GM21526 (cell line): ENCODE measurements around the gene CILP.
"Not testable (repeated sequence)": the region's sequence is repeated elsewhere in the genome, so short reads cannot be mapped to it uniquely, and the experiment has no call there.

ENCODE experiments used
- ATAC-seq: cut with Tn5 transposase; IDR thresholded peaks from one replicate; pipeline ENCODE4 v1.9.1; 2021; ENCODE audit warnings: moderate library complexity; ENCODE audit not compliant: unreplicated experiment, low FRiP score

The CILP gene

DNA sequence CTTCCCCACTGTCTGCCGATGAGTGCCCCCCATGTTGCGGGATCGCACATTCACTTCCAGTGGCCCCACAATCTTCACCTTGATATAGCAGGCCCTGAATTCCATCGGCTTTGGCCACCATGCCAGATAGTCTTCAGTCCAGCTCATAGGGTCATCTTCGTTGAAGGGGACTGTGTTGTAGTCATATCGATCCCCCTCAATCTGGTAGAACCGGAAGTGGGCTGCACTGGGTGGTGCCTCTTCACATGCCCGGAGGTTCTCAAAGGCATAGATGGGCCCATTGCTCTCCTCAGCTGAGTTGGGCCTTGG is 14.0 kb downstream of the CILP start:
- ATAC-seq = no peak

DNA sequence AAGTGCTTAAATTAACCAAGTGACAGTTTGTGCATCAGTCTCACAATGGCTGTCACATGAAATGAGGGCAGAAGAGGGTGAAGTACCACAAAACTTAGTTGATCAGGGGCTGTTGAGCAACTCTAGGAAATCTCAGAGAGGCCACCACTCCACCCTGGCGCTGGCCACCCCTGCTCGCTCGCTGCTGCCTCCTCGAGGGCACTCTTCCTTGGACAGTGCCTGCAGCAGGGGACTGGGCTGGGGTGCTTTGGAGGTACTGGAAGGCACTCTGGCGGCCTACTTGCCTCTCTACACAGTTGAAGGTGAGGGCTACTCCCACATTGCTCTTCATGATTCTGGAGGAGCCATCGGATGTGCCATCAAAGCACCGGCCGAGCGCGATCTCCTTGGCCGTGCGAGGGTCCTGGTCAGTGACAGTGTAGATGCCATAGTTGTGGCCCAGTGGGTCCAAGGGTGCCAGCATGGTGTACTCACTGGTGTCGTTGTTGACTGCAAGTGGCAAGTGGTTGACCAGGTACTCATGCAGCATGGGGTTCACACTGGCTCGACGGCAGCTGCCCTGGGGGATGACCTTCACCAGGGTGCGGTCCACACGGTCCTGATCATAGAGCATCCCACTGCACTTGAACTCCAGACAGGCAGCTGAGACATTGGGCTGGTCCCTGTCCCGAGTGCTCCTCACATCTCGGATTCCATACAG is 14.5 kb downstream of the CILP start:
- no peak for ATAC-seq

DNA sequence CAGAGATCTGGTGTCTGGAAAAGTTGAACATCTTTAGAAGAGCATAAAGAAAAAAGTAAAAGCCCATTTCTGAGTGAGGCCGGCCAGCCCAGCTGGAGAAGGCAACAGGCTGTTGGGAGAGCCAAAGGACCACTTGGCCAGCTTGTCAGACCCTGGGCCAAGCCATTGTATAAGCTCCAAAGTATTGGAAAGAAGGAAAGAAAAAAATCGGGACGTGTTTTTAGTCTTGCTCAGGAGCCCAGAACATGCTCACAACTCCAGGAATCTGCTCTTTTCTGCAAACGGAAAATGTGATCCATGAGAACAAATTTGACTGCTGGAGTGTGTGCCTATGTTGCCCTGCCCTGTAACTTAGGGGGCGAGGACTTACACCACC is 15.7 kb downstream of the CILP start:
- no peak for ATAC-seq

DNA sequence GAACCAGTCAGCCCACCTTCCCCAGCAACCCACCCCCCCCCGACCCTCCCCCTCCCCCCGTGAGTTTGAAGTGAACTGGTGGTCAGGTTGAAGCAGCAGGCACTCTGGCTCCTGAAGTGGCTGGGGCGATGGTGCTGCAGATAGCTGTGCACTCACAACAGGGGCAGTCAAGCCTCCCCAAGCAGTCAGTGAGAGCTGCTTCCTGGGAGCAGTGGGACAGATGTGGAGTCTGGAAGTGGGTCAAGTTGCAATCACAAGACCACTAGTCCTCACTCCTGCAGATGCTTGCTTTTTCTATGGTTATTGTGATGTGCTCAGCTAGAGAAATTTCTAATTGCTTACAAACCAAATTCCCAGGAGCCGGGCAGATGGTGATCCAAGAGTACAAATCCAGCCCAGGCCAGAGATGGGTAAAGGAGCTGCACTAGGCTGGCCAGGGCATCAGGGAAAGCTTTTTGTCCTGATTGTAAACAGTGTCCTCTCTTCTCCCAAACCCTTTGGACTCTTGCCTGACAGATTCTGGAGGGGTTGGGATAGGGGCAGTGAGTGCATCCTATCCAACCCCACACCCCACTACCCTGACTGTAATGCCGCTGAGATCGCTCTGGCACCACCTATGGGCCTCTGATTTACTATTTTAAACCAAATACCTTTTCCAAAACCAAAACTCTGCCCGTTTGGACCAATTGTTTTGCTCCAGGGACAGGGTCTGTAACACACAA is 16.3 kb downstream of the CILP start:
- ATAC-seq = no peak

DNA sequence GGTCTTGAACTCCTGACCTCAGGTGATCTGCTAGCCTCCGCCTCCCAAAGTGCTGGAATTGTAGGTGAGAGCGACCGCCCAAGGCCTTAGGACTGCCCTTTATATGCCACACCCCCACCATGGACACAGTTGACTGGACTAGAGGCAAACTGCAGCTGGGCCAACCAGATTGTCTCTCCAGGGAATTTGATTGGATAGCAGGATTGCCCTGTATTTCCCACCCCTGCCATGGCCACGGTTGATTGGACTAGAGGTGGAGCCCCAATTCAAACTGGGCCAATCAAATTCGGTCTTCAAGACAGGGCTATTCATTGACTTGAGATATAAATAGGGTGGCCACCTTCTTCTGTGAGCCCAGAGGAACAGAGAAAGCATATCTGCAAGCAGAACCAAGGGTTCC is 19.3 kb downstream of the CILP start:
- ATAC-seq = no peak

DNA sequence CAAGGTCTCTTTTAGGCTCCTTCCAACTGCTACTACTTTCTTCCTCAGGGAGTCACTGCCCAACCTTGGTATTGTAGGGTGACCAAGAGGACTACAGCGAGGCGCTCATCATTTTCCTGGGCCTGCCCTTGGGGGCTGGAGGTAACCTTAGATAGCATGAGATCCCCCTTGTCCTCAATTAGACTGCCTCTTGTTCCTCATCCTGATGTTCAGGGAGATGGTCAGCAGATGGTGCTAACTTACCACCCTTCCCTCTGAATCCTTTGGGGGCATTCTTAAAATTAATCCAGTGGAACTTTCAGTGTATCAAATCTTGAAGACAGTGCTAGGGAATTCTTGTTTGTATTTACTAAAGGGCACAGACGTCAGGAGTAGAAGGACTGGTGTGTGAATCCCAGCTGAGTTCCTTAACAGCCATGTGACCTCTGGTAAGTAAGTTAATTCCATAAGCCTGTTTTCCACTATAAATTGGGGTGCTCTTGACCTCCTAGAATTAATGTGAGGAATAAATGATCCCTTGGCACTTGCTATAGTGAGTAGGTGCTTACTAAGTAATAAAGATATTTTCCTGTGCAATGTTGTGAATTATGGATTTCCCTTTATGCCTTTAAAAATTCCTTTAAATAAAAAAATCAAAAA is 22.1 kb downstream of the CILP start:
- ATAC-seq = no peak

DNA sequence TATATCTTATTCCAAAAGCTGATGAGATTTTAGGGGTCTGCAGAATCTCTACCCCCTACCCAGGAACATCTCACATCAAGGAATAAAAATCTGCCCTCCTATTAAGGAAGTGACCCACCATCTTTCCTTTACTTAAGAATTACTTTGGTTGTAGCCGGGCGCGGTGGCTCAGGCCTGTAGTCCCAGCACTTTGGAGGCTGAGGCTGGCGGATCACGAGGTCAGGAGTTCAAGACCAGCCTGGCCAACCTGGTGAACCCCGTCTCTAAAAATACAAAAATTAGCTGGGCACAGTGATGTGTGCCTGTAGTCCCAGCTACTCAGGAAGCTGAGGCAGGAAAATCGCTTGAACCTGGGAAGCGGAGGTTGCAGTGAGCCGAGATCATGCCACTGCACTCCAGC is 22.8 kb downstream of the CILP start:
- ATAC-seq = not testable (repeated sequence)

DNA sequence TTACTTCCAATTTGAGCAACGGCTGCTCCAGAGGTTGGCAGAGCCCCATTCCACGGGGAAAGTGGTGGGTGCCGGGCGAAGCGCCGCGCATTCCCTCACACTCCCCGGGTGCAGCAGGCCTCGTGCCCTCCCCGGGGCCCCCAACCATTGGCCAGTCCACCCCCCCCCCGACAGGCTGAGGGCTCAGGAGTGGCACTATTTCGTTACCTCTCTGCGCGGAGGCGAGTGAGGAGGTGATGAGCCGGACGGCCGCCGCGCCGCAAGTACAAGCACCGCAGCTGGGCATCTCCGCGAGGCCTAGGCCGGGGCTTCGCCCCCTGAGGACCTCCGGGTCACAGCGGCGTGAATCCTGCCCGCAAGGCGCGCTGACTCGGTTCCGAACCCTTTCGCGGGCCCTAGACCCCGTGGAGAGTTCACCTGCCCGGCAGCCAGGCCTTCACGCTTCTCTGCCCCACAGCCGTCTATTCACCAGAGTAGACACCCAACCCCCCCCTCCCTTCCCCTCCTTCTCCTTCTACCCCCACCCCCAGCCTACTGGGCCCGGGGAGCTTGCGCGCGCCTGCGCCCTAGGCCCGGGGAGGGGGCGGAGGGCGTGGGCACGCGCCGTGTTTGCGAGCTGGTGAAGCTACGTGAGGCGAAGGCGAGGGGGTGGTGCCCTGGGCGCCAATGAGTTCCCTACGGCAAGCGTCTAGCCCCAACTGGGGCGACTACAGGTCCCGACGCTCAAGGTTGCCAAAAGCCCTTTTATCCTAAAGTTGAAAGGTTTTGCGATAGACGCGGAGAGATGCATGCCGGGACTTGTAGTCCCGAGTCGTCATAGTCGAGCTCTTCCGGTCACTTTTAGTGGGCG is 26.2 kb downstream of the CILP start, which contains the start of gene CLPX:
TSS of gene CLPX (minus strand) at position 475 of the 850 bp plus-strand sequence. CDS start at position 286, 189 bp downstream.
- peak; percentile 72 for ATAC-seq

DNA sequence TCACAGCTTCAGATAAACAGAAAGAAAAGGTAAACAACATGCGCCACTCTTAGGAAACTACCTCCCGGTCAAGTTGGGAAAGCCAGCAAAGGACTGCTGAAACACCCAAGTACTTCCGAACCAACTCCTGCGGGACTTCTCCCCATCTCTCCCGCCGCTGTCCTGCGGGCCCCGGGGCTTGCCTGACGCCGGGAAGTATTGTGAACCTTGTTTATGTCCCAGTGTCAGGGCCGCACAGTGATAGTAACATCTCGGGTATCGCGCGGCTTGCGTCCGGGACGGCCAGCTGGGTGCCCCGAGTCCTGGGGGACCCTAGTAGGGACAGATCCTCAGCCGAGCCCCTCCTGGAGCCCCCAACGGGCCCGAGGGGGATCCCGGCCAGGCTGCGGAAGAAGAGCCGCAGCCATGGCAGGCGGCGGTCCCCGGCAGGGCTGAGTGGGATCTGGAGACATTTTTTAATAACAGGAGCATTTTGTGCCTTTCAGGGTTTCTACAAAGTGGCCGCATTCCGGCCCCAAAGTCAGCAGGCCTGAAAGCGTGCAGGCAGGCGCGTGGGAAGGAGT is 26.9 kb downstream of the CILP start:
- peak; percentile 24 for ATAC-seq

DNA sequence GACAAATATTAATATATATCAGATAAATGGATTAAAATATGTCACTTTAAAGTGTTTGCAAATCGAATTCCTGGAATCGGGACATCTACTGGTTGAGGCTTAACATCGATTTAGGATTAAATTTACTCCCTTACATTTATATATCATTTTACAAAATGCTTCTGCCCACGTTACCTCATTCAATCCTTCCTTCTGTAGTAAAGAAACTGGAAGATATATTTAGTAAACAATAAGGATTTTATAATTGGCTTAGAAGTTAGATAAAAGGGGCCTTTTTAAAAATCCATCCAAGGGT is 27.5 kb downstream of the CILP start:
- ATAC-seq = no peak

DNA sequence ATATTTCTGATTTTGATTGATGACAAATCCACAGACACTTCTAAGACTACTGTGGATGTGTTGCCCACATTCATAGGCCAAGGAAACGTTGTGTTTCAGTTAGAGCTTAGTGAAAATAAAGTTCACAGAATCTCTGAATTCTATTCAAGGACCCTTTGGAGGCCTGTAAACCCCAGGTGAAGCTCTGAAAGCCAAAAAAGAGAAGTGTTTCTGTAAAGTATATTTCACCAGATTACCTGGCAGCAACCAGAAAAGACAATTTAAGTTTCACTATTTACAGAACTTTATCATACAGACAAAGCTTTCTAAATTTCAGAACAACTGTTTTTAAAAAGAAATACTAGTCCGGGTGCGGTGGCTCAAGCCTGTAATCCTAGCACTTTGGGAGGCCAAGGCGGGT is 28.7 kb downstream of the CILP start:
- no peak for ATAC-seq

DNA sequence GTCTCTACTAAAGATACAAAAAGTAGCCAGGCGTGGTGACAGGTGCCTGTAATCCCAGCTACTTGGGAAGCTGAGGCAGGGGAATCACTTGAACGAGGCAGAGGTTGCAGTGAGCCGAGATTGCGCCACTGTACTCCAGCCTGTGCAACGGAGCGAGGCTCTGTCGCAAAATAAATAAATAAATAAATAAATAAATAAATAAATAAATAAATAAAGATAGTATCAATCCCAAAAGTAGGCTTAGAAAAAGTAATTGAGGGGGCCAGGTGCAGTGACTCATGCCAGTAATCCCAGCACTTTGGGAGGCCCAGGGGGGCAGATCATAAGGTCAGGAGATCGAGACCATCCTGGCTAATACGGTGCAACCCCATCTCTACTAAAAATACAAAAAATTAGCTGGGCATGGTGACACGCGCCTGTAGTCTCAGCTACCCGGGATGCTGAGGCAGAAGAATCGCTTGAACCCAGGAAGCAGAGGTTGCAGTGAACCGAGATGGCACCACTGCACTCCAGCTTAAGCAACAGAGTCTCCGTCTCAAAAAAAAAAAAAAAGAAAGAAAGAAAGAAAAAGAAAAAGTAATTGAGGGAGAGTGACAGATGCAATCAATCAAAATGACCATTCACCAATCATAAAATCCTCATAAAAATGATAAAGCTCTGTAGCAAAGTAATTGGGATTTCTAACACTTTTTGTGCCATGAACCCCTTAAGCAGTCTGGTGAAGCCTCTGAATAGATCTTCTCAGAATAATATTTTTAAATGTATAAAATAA is 29.5 kb downstream of the CILP start:
- ATAC-seq = not testable (repeated sequence)

DNA sequence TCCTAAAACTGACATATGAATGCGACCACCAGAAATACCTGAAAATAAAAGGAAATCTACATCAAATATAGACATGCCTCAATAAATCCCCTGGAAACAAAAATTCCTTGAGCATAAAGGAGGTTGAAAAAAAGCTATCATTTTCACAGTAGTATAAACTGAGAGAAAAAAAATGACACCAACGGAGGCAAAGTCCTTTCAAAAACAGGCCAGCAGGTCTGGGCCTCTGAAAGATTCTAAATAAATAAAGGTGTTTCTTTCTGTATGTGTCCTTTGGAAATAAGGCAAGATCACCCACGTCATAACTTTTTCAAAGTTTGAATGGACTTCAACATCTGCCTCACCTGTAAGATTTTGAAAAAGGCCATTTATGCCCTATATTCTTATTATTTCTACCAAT is 31.1 kb downstream of the CILP start:
- no peak for ATAC-seq

DNA sequence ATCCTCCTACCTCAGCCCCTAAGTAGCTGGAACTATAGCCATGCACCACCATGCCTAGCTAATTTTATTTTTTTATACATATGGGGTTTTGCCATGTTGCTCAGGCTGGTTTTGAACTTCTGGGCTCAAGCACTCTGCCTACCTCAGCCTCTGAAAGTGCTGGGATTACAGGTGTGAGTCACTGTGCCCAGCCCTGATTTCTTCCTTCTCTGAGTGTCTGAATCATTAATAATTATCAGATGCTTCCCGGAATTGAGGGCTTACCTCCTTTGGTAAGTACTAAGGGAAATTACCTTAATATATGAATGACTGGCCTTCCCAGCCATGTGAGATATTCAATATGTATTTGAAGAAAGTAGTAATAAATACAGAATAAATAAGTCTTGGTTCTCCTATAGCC is 33.4 kb downstream of the CILP start:
- ATAC-seq = no peak

DNA sequence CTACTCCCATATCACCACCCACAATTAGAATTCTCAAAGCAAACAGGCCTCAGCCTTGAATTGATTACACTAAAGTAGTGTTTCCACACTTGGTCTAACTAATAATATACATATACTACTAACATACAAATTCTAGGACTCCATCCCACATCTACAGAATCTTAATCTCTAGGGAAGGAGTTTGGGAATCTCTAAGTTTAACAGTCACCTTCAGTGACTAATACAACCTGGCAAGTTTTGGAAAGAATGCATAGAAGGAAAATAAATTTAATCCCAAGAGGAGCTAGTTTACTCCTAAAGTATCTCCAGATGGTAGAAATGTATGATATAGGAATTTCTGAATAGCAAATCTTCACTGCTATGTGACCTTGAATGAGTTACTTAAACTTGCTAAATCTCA is 35.2 kb downstream of the CILP start:
- no peak for ATAC-seq

DNA sequence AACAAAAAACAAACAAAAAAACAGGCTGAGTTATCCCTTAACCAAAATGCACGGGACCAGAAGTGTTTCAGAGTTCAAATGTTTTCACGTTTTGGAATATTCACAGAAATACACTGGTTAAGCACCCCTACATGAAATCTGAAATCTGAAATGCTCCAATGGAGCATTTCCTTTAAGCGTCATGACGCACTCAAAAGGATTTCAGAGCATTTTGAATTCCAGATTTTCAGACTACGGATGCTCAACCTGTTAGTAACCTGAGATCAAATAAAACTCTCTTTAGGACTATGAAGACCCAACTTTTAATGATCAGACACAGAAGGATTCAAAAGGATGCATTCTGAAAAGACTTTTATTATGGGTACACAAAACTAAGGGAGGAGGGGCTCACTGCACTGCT is 35.8 kb downstream of the CILP start:
- ATAC-seq = no peak

DNA sequence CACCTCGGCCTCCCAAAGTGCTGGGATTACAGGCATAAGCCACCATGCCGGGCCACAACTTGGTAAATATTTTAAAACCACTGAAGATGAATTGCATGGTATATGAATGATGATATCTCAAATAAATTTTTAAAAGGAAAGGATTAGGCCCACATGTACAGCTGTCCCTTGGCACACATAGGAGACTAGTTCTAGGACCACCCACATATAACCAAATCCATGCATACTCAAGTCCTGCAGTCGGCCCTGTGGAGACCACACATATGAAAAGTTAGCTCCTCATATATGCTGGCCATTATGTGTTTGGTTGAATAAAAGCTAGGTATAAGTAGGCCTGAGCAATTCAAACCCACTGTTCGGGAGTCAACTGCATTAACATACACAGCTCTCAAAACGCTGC is 36.8 kb downstream of the CILP start:
- ATAC-seq = no peak

DNA sequence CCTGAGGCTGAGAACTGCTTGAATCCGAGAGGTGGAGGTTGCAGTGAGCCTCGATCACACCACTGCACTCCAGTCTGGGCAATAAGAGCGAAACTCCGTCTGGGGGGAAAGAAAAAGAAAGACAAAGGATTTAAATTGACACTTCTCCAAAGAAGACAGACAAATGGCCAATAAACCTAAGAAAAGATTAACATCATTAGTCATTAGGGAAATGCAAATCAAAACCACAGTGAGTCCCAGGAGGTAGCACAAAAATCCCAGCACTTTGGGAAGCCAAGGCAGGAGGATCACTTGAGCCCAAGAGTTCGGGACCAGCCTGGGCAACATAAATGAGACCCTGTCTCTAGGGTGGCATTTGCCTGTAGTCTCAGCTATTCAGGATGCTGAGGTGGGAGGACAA is 38.7 kb downstream of the CILP start:
- no peak for ATAC-seq

DNA sequence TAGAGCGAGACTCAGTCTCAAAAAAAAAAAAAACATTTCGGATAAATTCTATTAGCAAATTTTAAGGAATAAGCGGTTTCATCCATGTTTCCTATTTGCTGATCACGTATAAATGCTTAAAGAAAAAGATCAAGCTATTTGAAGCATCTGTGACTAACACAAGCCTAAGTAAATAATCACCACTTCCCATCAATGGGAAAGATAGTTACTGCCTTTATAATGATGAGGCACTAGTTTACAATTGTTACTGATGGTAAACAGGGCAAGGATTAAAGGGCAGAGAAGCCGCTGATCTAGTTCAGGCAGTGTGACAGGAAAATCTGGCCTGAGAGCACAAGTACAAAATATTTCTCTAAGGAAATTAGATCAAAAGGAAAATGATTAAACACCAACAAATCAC is 39.8 kb downstream of the CILP start:
- no peak for ATAC-seq

DNA sequence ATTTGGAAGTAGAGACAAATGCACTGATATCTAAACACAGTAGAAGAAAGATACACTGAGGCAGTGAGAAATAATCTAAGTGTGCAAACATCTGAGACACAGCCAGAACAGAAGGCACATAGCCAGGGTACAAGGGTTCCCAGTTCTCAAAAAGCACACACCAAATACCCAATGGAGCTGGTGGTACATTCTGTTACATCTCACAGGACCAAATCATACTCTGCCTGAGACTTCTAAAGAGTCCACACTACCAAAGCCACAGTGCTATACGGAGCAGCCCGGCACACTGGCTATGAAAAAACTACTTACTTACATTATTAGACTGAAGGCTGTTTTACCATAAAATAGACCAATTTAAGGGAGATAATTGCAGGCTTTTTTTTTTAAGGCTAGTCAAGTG is 45.4 kb downstream of the CILP start:
- ATAC-seq = no peak
